Measurements from ENCODE around the gene KIF2C.

DNA sequence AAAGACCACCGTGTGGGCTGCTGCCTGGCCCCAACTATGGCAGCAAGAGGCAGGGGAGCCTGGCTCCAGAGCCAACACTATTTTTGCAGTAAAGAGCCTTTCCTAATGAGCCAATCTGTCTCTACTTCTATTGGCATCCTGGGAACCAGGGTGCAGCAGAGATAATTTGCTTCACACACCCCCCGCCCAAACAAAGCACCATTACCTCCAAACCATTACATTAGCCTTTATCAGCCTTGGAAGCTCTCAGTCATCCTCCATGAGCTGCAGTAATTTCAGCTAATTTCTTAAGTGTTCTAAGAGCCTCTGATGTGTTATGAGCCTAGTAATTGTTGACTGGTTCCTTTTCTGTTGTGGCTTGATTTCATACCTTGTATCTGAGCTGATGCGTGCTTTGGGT, 43.5 kb upstream of the KIF2C start:
- TF ChIP-seq EZH2 (IDR thresholded peaks at IDR 0.05) (no peak), POLR2AphosphoS5 (IDR thresholded peaks at IDR 0.05; ENCODE audit: borderline replicate concordance, low read depth, low read length) (no peak), FOXP2 (optimal IDR thresholded peaks at IDR 0.05; ENCODE audit: control extremely low read depth, extremely low read length, insufficient read depth) (no peak)

Data from SK-N-MC (cell line).